ENCODE measurements around the gene C19orf25.

- TF ChIP-seq CTCF (conservative IDR thresholded peaks at IDR 0.05) = no peak
- TF ChIP-seq ZFX (IDR thresholded peaks at IDR 0.05) = no peak
Observed at GRCh38 chr19:1525343-1525742, 46.3 kb upstream of the C19orf25 start.
